Measurements from ENCODE around the gene SYT9. TPM values are rescaled to one million over a fixed set of nuclear protein-coding genes. Genes with fewer than 3 reads are reported as not detected.

SYT9 gene
- total and polyA plus RNA-seq, 12 donors, result 0.01 to 0.66 (median 0.32) TPM; not detected in 3

GRCh38 chr11:7428196-7428595, 176.5 kb downstream of the SYT9 start:
- Histone ChIP-seq H3K4me3 (no peak overlapping the region), H3K27ac (no peak overlapping the region), H3K27me3 (no peaks in the 10 kb centered on the region), H3K9me3 (no peaks in the 10 kb centered on the region), H3K36me3 (no peaks in the 10 kb centered on the region), H3K4me1 (no peaks in the 10 kb centered on the region)
- TF ChIP-seq CTCF (IDR thresholded peaks at IDR 0.05), result no peak
- WGBS, 2 donors, result 96% methylated on average over 2 of the region's 2 CpGs
- DNase-seq, result no peak
- intact Hi-C loops (cut with DNase I), result no loop called here
- no peak for ATAC-seq

DNA sequence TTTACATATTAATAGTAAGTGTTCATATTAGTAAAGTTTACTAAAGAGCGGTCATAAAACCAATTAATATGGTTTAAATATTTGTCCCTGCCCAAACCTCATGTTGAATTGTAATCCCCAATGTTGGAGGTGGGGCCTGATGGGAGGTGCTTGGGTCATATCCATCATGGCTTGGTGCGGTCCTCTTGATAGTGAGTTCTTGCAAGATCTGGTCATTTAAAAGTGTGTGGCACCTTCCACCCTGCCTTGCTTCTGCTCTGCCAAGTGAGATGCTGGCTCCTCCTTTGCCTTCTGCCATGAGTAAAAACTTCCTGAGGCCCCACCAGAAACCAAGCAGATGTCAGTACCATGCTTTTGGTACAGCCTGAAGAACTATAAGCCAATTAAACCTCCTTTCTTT, 178.8 kb downstream of the SYT9 start:
- Histone ChIP-seq H3K9me3 (no peaks in the 10 kb centered on the region), H3K27ac (no peak overlapping the region), H3K4me3 (no peak overlapping the region), H3K27me3 (no peaks in the 10 kb centered on the region), H3K4me1 (peaks cover 0 to 6% (median 0%) of the 10 kb centered on the region in 9 donors), H3K36me3 (no peaks in the 10 kb centered on the region)
- TF ChIP-seq CTCF (IDR thresholded peaks at IDR 0.05), result no peak
- 96 to 100% methylated on average over 2 of the region's 2 CpGs for WGBS, 2 donors
- ATAC-seq (no peak), DNase-seq (no peak)
- intact Hi-C loops (cut with DNase I), result loop anchor here in 1 of 10 donors (10.0 kb wide), 1 partner anchor 596 kb away; no protein-coding TSS in a partner anchor

DNA sequence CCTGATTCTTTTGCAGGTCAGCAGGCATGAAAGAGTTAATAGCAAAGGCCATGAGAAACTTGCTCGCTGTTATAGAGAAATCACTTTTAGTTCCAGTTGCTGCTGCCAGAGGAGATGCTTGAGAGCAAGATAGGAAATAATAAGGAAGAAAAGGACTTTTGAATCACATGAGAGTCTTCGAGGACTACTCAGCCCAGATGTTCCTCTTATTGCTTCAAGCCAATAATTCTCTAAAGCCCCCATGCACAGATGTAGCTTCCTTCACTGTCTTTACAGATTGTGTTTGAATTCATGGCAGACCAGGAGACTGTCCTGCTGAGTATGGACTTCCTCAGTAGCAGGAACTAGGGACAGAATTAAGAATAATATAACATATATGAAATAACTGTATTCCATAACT, 183.5 kb downstream of the SYT9 start:
- H3K4me3 ChIP-seq, result no peak overlapping the region
- H3K27ac ChIP-seq, result no peak overlapping the region
- TF ChIP-seq CTCF (IDR thresholded peaks at IDR 0.05), result no peak
- no peaks in the 10 kb centered on the region for H3K27me3 ChIP-seq
- intact Hi-C loops (cut with DNase I), result loop anchor here in 2 of 10 donors (5.0 to 10.0 kb wide), 2 partner anchors 338 to 600 kb away; no protein-coding TSS in a partner anchor
- no peak for DNase-seq
- peaks cover 0 to 27% (median 0%) of the 10 kb centered on the region in 9 donors for H3K4me1 ChIP-seq
- no peaks in the 10 kb centered on the region for H3K9me3 ChIP-seq
- 32 to 44% methylated on average over 2 of the region's 2 CpGs for WGBS, 2 donors
- no peaks in the 10 kb centered on the region for H3K36me3 ChIP-seq
- ATAC-seq, result peak in 1 of 8 donors; percentile 26

DNA sequence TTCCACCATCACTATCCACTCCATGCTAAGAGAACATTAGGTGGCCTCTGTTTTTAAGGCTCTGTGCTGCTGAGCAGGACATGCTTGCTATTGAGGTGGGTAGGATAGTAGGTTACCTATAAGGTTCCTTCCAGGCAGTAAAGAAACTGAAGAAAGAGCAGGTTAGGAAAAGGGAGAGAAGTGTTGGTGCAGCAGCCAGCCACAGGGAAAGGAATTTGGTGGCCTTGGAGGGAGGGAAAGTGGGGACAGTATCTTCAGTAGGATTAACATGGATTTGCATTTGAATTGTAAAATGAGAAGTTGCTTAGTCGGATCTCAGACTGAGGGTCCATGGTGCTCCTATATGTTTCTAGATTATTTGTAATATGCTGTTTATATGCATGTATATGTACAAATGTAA, 184.4 kb downstream of the SYT9 start:
- no peaks in the 10 kb centered on the region for H3K36me3 ChIP-seq
- H3K4me1 ChIP-seq, result peaks cover 0 to 27% (median 0%) of the 10 kb centered on the region in 9 donors
- no peak for DNase-seq
- intact Hi-C loops (cut with DNase I), result loop anchor here in 2 of 10 donors (5.0 to 10.0 kb wide), 2 partner anchors 339 to 601 kb away; no protein-coding TSS in a partner anchor
- 91 to 96% methylated on average over 1 of the region's 1 CpG for WGBS, 2 donors
- TF ChIP-seq CTCF (IDR thresholded peaks at IDR 0.05), result no peak
- H3K4me3 ChIP-seq, result no peak overlapping the region
- H3K27ac ChIP-seq, result peak overlapping the region in 1 of 10 donors; percentile 12
- H3K9me3 ChIP-seq, result no peaks in the 10 kb centered on the region
- H3K27me3 ChIP-seq, result no peaks in the 10 kb centered on the region
- no peak for ATAC-seq
